Embryonic facial prominence (tissue), 1 donor: ENCODE results near the gene TMEM203.

Experiments
- DNase-seq: peaks from one replicate; pipeline ENCODE4 v3.0.0-alpha.2; 2016; ENCODE audit errors: extremely low spot score

Gene TMEM203

DNA sequence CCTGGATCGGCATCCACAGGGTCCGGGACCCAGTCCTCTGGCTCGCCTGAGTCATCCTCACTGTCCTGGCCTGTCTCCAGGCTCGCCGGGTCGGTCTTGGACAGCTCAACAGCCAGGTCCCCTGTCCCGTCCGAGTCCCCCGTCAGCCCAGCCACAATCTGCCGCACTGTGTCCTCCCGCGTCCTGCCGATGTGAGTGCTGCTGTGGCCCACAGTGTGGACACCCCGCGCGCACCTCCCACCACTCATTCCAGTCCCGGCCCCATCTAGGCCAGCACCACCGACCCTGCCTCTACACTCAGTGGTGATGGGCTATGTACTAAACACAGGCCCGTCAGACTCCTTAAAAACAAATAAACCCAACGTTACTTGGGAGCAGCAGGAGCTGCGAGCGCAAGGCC lies 23.8 kb downstream of the TMEM203 start:
- no peak for DNase-seq

DNA sequence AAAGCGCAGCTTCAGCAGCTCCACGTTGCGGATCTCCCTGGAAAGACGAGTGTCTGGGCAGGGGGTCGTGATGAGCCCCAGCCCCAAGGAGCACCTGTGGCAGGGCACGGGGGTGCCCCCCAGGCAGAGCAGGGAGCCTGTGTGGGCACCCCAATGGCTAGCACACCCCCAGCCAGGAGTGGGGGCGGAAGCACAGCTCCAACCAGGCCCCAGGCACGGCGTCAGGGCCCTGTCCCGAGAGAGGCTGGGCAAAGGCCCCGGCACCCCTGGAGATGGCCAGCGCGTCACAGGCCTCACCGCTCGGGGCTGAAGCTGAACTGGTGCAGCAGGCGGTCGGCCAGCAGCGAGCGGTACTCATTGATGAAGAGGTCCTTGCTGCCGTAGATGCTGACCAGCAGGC lies 25.0 kb downstream of the TMEM203 start:
- no peak for DNase-seq

DNA sequence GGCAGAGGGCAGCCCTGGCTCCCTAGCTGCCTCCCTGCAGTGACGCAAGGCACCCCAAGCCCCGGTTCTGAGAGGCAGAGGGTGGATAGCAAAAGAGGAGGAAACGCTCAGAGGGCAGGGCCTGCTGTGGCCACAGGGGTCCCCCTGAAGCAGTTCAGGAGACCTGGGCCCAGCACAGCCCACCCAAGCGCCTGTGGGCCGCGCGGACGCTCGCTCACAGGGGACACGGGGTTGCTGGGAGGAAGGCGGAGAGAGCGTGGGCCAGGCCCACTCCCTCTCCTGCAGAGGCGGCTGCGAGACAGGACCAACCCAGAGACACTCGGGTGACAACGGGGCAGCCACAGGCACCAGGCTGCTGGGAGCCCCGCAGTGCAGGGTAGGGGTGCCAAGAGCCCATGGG lies 25.7 kb downstream of the TMEM203 start:
- DNase-seq = no peak

DNA sequence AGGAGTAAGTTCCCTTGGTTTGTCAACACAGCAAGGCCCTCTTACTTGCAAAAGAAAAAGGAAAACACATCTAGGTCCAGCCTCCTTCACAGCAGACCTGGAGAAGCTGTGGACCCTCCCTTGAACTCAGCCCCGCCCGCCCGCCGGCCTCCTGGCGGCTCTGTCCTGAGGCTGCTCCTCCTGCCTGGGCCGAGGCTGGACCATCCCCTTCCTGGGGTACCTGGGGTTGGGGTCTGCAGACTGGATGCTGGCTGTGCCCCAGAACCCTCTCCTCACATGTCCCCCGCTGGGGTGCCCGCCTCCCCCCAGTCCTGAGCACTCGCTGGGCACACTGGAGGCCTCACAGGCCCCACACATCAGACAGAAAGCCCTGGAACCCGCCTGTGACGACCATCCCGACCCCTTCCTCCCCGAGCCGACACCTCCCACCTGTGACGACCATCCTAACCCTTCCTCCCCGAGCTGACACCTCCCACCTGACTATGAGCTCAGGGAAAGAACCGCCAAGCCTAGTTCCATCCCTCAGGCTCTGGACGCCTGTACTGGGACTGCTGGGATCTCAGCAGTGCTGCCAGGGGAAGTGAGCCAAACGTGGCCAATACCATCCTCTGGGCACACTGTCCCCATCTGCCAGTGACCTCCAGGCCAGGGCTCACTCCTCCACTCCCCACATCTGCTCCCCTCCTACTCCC lies 26.4 kb downstream of the TMEM203 start:
- DNase-seq = no peak

DNA sequence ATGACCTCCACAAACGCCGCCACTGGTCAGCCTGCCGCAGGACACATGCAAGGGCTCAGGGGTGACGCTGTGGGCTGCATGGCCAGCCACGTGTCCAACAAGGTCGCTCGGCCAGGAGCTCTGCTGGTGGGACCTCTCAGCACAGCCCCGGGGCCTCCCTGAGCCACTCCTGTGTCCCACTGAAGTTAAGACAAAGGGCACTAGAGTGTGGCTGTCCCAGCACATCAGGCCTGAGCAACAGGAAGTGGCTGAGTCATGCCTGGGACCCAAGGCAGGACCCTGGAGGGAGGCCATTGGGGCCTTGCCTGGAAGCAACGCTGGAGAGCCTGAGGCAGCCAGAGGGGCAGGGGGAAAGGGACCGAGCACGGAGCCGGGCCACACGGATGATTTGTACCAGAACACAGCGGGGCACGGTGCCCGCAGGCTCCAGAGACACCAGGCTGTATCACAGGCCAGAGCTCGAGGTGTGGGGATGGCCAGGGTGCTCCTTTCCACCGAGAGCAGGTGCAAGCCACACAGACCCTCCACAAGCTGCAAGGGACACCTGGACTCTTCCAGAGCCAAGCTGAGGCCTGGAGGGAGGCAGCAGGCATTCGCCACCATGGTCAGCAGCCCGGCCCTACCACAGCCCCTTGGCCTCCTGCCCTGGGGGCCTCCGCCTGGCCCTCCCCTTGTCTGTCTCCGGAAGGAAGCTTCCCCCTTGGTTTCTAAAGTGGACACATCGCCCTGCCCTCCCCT lies 27.1 kb downstream of the TMEM203 start:
- DNase-seq = no peak

DNA sequence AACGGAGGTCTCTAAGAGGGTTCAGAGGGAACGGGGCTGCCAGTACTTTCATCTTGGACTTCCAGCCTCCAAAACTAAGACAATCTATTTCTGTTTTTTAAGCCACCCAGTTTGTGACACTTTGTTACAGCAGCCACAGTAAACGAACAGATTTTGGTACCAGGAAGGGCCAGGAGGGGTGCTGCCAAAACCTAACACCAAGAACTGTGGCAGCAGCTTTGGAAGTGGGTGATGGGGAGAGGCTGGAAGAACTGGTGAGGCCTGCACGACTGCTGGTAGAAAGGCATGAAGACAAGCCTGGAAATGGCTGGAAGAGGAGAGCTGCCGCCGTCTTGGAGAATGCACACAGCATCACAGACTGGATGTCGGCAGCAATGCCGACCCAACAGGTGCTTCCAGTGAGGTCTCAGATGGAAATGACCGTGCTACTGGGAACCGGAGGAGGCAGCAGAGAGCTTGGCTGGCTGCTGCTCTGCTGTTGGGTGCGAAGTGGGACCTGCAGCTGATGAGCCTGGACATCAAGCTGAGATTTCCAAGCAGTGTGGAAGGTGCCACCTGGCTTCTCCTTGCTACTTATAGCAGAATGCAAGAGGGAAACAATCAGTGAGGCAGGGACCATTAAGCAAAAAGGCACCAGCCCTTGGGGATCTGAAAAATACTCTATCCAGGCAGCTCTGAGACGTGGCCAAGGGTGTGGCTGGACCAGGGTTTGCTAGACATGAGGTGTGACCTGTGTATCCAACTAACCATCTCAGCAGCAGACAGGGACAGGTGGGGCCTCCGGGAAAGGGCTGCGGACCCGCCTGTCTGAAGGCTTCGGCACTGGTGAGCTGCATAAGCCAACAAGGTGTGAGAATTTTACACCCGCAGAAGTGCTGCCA lies 28.9 kb downstream of the TMEM203 start:
- DNase-seq = no peak

DNA sequence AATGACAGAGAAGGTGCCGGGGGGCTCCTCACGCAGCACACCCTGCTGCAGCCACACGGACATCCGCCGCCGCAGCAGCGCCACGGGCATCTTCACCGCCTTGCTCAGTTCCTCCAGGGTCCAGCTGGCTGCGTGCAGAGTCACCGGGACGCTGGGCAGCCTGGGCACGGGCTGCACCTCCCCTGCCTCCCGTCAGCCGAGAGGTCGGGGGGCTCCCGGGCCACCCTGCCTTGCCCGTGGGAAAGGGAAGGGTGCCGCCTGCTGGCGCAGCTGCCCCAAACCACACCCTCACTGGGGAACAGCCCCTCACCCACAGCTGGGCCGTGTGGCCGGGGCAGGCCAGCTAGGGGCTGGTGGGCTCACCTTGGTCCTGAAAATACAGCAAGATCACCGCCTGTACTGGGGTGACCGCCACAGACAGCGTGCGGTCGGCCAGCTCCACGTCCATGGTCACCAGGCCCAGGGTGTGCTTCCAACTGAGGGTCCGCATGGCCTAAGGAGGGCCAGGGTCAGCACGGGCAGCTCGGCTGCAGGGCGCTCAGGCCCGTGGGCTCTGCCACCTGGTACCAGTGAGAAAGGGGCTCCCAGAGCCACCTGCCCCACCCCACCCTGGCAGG lies 30.0 kb downstream of the TMEM203 start:
- no peak for DNase-seq

DNA sequence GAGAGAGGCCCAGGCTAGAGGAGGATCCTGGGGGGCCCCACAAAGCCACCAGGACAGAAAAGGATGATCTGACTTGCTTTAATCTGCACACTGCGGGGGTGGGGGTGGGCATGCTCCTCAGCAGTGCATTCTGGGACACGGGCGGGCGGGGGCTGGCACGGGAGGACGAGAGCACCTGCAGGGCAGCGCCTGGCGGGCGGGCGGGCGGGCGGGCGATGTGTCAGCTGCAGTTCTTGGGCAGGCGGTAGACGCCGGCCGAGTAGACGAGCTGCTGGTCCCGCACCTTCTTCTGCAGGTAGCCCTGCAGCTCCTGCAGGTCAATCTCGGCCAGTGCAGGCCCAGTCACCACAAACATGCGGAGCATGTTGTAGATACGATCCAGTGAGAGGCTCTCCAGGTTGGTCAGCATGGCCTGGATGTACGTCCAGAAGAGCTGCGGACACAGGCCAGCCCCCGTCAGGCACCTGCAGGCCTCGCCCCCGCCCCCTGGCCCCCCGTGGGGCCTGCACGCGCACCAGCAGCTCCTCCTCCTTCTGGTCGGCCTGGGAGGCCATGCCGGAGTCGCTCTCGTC lies 30.6 kb downstream of the TMEM203 start:
- no peak for DNase-seq

DNA sequence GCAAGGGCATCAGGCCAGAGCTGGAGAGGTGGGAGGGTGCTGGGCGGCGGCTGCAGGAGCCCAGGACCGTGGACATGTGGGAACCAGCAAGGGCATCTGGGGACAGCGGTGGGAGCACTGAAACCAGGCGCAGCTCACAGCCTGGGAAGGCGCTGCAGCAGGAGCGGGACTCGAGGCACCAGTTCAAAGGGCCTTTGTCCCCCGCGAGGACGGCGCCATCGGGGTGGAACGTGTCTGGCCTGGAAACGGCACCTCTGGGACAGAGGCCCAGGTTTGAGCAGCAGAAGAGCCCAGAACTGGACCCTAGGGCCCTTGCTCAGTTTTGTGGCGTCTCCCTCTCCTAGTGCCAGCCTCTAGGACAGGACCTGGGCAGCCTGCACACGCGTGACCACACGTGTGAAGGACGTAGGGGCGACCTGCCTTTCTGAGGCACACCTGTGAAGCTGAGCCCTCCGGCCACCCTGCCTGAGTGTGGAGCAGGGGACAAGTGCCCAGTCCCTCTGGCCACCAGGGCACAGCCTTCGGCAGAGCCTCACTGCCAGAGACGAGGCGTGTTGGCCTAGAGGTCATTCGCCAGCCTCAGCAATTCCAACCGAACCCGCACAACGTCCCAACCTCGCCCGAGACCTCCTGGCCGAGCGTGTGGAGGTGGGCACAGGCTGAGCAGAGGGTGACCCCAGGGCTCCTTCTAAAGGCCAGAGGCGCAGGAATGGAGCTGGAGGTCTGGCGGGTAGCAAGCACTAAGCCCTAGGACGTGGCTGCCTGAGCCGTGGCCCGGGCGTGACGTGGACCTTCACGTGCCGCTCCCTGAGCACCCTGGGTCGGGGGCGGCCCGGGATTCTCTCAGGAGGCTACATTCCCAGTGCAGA lies 31.4 kb downstream of the TMEM203 start:
- no peak for DNase-seq

DNA sequence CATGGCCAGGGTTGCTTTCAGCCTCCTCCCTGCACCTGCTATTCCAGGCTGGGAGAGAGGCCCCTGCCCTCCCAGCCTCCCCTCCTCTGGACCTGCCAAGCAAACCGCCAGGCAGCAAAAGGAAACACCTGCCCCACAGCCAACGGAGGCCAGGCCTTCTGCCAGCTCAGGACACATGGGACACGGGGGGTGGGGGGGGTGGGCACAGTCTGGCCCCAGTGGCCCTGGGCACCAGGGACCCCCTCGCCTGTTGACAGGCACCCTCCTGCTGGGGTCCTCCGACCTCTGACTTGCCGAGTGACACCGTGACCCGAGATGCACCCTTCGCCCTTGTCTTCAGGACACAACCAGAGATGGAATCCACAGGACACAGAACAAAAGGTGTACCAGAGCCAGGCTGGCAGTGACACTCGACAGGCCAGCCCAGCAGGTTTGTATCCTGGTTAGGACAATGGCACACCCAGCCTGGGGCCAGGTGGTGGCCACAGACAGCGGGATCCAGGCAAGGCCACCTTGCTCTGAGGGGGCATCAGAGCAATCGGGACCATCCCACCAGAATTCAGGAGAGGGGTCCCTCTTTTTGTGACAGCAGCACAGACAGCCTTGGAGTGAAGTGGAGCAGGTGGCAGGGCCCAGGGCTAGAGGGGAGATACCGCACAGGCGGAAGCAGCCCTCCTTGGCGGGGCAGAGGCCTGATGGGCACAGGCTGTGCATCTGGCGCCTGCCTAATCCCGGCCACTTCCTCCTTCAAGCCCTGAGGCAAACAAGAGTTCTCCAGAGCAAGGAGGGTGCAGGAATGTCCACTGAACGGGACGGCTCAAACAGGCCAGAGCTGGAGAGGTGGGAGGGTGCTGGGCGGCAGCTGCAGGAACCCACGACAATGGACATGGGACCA lies 32.3 kb downstream of the TMEM203 start:
- DNase-seq = no peak

DNA sequence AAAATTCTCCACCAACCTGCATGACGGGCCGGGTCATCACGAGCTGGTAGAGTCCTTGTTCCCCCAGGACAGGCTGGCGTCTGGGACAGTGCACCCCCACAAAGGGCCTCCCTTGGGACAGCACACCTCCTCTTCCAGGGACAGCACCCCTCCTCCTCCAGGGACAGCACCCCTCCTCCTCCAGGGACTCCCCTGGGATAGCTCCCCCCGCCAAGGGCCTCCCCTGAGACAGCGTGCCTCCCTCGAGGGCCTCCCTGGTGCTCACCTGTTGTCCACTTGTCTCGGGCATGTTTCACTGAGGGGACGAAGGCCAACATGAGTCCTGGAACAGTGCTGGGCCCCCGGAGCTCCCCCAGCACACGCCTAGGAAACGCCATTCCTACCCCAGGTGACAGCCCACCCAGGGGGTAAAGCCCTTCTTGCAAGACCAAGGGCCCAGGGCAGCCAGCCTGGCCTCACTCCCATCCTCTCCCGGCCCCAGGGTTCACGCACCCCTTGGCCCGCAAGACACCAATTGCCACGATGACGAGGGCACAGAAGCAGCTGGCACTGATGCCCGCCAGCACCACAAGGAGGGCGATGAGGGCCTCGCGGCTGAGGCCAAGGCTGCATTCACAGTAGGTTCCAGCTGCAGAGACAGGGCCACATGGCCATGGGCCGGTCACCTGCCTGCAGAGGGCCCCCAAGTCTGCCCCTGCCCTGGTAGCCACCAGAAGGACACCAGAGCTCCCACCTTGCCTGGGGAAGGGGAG lies 34.1 kb downstream of the TMEM203 start:
- no peak for DNase-seq

DNA sequence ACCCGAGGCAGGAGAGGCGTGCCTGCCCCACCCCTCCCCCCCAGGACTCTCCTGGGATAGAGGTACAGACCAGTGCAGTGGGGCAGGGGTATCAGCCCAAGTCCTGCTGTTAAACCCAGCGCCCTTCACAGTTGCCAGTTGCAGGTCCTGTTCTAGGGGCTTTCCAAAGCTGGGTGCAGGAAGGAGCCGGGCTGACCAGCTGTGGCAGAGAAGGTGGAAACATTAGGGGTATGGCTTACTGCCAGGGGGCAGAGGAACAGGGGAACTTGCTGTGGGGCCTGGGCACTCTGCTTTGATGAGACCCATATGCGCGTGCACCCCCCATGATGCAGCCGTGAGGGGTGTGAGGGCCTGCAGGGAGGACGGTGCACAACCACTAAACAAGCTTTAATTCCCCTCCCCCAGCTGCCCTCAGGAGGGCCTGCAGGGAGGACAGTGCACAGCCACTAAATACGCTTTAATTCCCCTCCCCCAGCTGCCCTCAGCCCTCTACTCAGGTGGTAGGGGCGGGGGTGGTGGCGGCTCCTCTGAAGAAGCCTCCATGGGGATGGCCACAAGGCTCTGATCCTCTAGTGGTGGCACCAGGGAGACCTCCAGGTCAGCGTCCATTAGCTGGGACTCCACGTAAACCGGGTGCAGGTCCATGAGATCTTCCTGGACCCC lies 34.8 kb downstream of the TMEM203 start:
- DNase-seq = no peak

DNA sequence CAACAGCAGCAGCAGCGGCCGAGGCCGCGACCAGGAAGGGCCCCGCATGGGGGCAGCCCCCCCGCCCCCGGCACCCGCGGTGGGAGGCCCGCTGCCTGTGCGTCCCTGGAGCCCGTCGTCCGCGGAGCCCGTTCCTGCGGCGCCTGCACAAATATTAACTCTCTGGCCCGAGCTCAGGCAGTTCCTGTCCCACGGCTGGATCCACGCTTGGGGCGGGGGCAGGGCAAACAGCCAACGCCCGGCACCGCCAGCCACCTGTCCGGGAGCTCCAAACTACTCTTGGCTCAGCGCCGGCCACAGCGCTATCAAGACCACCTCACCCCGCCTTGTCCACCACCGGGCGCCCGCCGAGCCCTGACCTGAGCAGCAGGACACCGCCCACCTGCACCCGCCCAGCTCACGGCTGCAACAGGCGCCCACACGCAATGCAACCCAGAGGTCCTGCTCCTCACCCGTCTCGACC lies 35.5 kb downstream of the TMEM203 start, which contains the start of gene LRRC26:
TSS of gene LRRC26 (minus strand) at position 156 of the 463 bp plus-strand sequence. CDS start at position 48, 108 bp downstream.
- no peak for DNase-seq

DNA sequence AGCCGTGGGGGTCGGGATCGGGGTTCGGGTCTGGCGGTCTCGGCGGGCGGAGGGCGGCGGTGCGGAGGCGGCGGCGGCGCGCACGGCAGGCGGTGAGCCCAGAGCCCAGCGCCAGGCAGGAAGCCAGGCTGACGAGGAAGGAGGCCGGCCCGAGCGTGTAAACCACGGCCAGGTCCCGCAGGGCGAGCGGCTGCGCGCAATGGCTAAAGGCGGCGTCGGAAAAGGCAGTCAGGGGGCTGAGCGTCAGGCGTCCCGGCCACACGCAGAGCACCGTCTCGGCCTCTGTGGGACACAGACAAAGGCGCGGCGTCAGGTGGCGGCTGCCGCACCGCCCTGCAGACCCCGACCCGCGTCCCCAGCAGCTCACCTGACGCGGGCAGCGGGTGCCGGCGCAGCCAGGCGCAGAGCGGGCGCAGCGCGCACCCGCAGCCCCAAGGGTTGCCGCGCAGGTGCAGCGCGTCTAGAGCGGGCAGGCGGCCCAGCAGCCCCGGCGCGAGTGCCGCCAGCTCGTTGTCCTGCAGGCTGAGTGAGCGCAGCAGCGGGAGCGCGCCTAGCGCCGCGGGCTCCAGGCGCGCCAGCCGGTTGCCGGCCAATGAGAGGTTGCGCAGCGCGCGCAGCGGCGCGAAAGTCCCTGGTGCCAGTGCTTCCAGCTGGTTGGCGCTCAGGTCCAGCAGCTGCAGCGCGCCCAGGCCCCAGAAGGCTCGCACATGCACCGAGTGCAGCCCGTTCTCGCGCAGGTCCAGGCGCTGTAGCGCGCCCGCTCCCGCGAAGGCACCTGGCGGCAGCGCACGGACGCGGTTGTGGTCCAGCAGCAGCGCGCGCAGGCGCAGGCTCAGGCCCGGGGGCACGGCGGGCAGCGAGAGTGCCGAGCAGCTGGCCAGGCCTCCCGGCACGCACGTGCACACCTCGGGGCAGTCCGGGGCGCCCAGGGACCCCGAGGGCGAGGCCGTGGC lies 36.3 kb downstream of the TMEM203 start:
- no peak for DNase-seq

DNA sequence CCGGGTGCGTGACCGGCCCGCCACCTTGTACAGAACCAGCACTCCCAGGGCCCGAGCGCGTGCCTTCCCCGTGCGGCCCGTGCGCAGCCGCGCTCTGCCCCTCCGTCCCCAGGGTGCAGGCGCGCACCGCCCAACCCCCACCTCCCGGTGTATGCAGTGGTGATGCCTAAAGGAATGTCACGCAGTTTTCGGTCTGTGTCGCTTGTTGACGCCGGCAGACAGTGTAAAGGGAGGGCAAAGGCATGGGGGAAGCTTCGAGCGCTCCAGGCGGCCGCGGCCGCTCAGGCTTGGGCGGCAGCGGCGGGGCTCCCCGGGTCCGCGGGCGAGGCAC lies 36.9 kb downstream of the TMEM203 start:
- no peak for DNase-seq

DNA sequence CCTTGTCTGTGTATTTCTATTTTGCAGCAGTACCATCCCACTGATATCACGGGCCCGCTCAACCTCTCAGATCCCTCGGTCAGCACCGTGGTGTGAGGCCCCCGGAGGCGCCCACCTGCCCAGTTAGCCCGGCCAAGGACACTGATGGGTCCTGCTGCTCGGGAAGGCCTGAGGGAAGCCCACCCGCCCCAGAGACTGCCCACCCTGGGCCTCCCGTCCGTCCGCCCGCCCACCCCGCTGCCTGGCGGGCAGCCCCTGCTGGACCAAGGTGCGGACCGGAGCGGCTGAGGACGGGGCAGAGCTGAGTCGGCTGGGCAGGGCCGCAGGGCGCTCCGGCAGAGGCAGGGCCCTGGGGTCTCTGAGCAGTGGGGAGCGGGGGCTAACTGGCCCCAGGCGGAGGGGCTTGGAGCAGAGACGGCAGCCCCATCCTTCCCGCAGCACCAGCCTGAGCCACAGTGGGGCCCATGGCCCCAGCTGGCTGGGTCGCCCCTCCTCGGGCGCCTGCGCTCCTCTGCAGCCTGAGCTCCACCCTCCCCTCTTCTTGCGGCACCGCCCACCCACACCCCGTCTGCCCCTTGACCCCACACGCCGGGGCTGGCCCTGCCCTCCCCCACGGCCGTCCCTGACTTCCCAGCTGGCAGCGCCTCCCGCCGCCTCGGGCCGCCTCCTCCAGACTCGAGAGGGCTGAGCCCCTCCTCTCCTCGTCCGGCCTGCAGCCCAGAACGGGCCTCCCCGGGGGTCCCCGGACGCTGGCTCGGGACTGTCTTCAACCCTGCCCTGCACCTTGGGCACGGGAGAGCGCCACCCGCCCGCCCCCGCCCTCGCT lies 37.5 kb downstream of the TMEM203 start:
- DNase-seq = no peak
